Stomach (tissue), 4 donors: ENCODE data around the gene LRIT2.

ENCODE experiments used
- POLR2A ChIP-seq, 4 donors: fragments of 450-650 bp; IDR thresholded peaks; one replicate each; pipeline ENCODE4 v1.6.1; 2016; ENCODE audit warnings: antibody characterized with exemption in 4 of 4, control low read depth in 2 of 4, mild to moderate bottlenecking in 1 of 4, moderate library complexity in 1 of 4
- TF ChIP-seq, protein P1 (sequence below), 7 experiments: fragments of 450-650 bp in 4 of 7; fragments of 200-600 bp in 3 of 7; sonication (generic) in 3 of 7; IDR thresholded peaks; one replicate each; pipeline ENCODE4 v1.5.1; 2016 to 2019; ENCODE audit warnings: antibody characterized with exemption in 7 of 7, control low read depth in 2 of 7, mild to moderate bottlenecking in 1 of 7

DNA sequence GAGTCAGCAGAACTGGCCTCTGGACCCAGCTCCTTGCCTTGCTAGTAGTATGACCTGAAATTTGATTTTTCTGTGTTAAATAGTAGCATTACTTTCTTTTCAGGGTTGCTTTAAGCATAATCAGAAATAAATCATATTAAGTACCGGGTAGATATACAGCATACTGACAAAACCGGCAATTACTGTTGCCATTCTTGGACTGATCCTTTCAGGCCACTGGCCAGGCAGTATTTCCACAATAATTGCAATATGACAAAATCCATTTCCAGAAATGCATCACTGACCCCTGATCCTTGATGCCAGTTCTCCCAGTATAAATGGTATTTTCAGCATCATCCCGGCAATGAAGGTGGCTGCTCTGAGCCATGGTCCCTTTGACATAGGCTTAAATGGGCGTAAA lies 9.1 kb upstream of the LRIT2 start:
- no peak for TF ChIP-seq POLR2A (IDR thresholded peaks at IDR 0.05)
- TF ChIP-seq, protein P1, sequence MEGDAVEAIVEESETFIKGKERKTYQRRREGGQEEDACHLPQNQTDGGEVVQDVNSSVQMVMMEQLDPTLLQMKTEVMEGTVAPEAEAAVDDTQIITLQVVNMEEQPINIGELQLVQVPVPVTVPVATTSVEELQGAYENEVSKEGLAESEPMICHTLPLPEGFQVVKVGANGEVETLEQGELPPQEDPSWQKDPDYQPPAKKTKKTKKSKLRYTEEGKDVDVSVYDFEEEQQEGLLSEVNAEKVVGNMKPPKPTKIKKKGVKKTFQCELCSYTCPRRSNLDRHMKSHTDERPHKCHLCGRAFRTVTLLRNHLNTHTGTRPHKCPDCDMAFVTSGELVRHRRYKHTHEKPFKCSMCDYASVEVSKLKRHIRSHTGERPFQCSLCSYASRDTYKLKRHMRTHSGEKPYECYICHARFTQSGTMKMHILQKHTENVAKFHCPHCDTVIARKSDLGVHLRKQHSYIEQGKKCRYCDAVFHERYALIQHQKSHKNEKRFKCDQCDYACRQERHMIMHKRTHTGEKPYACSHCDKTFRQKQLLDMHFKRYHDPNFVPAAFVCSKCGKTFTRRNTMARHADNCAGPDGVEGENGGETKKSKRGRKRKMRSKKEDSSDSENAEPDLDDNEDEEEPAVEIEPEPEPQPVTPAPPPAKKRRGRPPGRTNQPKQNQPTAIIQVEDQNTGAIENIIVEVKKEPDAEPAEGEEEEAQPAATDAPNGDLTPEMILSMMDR (IDR thresholded peaks at IDR 0.05) = no peak
